K562 (cell line): ENCODE data around the gene TIFAB. TPM values are rescaled to one million over a fixed set of nuclear protein-coding genes. Genes with fewer than 3 reads are reported as not detected.

Experiments used
- ATAC-seq: fragments of 200-7000 bp; cut with Tn5 transposase; 3 replicates; pipeline ENCODE4 v1.9.1; 2020; ENCODE audit warnings: moderate library complexity
- BruUV-seq: library from RNA; stranded (reverse); fragments of 400-500 nt; replicated peaks from 2 replicates; lab custom pipeline; 2021; lab: Mats Ljungman, UMichigan
- CTCF ChIA-PET: fragments of 300-600 bp; formaldehyde crosslinking; extraction: SDS; loops from one replicate; lab custom pipeline; 2021; ENCODE audit warnings: low intra/inter-chr PET ratio; lab: Yijun Ruan, JAX
- POLR2A ChIA-PET: fragments of 300-600, 350-650 bp; sonication (Branson Sonifier 250); formaldehyde crosslinking; extraction: SDS; loops from one replicate; lab custom pipeline; 2021; ENCODE audit warnings: antibody characterized with exemption, inconsistent platforms; lab: Yijun Ruan, JAX
- DNase-seq, 4 experiments: peaks; one replicate each; pipeline versions ENCODE4 v3.0.0 to v3.0.0-alpha.2; 2011 to 2018; ENCODE audit warnings: low spot score in 3 of 4, mixed read lengths in 3 of 4; ENCODE audit errors: extremely low read depth in 1 of 4
- FAIRE-seq: peaks from 2 replicates; lab custom pipeline; 2011; peaks lifted over from hg19 to GRCh38; lab: Jason Lieb, UNC
- H2AFZ ChIP-seq: 2 replicates; pipeline ENCODE4 v1.6.0; 2011; ENCODE audit warnings: low read depth, low read length, control low read depth, inconsistent platforms
- H3K27ac ChIP-seq: fragments of 200-600 bp; 3 replicates; pipeline ENCODE4 v1.8.0; 2011; ENCODE audit warnings: low read depth, mild to moderate bottlenecking, control low read depth, inconsistent platforms, low read length, moderate library complexity, mixed read lengths; ENCODE audit errors: extremely low read depth
- H3K27me3 ChIP-seq, 2 experiments: fragments of 300-600 bp in 1 of 2; 2 replicates in 1 of 2; 3 replicates in 1 of 2; pipeline versions ENCODE4 v1.6.0 to v1.8.0; 2011; ENCODE audit warnings: inconsistent platforms in 2 of 2, low read length in 2 of 2, mild to moderate bottlenecking in 1 of 2, mixed read lengths in 1 of 2, moderate library complexity in 1 of 2; ENCODE audit not compliant: control insufficient read depth in 2 of 2, insufficient read depth in 2 of 2
- H3K36me3 ChIP-seq: fragments of 300-600 bp; 3 replicates; pipeline ENCODE4 v1.8.0; 2011; ENCODE audit warnings: mild to moderate bottlenecking, low read length, inconsistent platforms; ENCODE audit not compliant: control insufficient read depth, insufficient read depth
- H3K4me1 ChIP-seq, 2 experiments: fragments of 200-600 bp in 1 of 2; replicated peaks in 1 of 2; 2 replicates in 1 of 2; 3 replicates in 1 of 2; pipeline versions ENCODE4 v1.5.1 to v1.8.0; 2011; ENCODE audit warnings: inconsistent platforms in 2 of 2, low read length in 2 of 2, mild to moderate bottlenecking in 1 of 2, mixed read lengths in 1 of 2, moderate library complexity in 1 of 2; ENCODE audit not compliant: control insufficient read depth in 2 of 2, insufficient read depth in 2 of 2
- H3K4me2 ChIP-seq: 2 replicates; pipeline ENCODE4 v1.6.1; 2011; ENCODE audit warnings: low read length, control low read depth, inconsistent platforms, mixed read lengths; ENCODE audit not compliant: insufficient read depth
- H3K4me3 ChIP-seq: fragments of 200-600 bp; sonication (generic), shearing (Covaris generic); 2 replicates; pipeline ENCODE4 v1.5.1; 2016; ENCODE audit warnings: control low read depth, inconsistent platforms
- H3K79me2 ChIP-seq: fragments of 200-600 bp; 3 replicates; pipeline ENCODE4 v1.8.0; 2011; ENCODE audit warnings: low read length, inconsistent platforms; ENCODE audit not compliant: control insufficient read depth, insufficient read depth
- H3K9ac ChIP-seq, 2 experiments: 2 replicates each; pipeline versions ENCODE4 v1.6.0 to v1.6.1; 2011; ENCODE audit warnings: low read depth in 2 of 2, low read length in 2 of 2, control low read depth in 1 of 2, inconsistent platforms in 1 of 2, mild to moderate bottlenecking in 1 of 2, mixed read lengths in 1 of 2; ENCODE audit not compliant: insufficient read depth in 1 of 2
- H3K9me1 ChIP-seq: one replicate; pipeline ENCODE4 v1.6.0; 2011; ENCODE audit warnings: inconsistent platforms, mild to moderate bottlenecking, low read length, moderate library complexity; ENCODE audit not compliant: control insufficient read depth, insufficient read depth
- H3K9me3 ChIP-seq: replicated peaks from 2 replicates; pipeline ENCODE4 v1.5.1; 2011; ENCODE audit warnings: low read depth, low read length, inconsistent platforms; ENCODE audit not compliant: control insufficient read depth, insufficient read depth
- H4K20me1 ChIP-seq: replicated peaks from 2 replicates; pipeline ENCODE4 v1.6.1; 2011; ENCODE audit warnings: low read length, inconsistent platforms, mixed read lengths; ENCODE audit not compliant: control insufficient read depth, insufficient read depth
- ADNP ChIP-seq: fragments of 200-800 bp; sonication (Bioruptor generic); IDR thresholded peaks from 2 replicates; pipeline ENCODE4 v1.6.1; 2016; ENCODE audit warnings: missing genetic modification characterization, missing compliant biosample characterization
- FOSL1 ChIP-seq: fragments of 200-800 bp; sonication (Bioruptor generic); conservative IDR thresholded peaks from 2 replicates; pipeline ENCODE4 v1.6.1; 2016; ENCODE audit warnings: missing genetic modification characterization, missing compliant biosample characterization
- GATA2 ChIP-seq: sonication (generic); formaldehyde crosslinking; IDR thresholded peaks from 2 replicates; pipeline ENCODE4 v1.4.0; 2020; ENCODE audit warnings: mild to moderate bottlenecking, missing genetic modification reagents
- TAF9B ChIP-seq: fragments of 450-650 bp; IDR thresholded peaks from 2 replicates; pipeline ENCODE4 v1.6.1; 2018; ENCODE audit warnings: mild to moderate bottlenecking; ENCODE audit not compliant: partially characterized antibody
- ZNF407 ChIP-seq: fragments of 450-650 bp; IDR thresholded peaks from 2 replicates; pipeline ENCODE4 v1.6.1; 2016; ENCODE audit warnings: low read depth
- ZNF639 ChIP-seq, 2 experiments: fragments of 200-800 bp in 1 of 2; sonication (Bioruptor generic) in 1 of 2; sonication (generic) in 1 of 2; formaldehyde crosslinking in 1 of 2; IDR thresholded peaks in 1 of 2; conservative IDR thresholded peaks in 1 of 2; 2 replicates each; pipeline versions ENCODE4 v1.5.0 to v1.6.1; 2016 to 2020; ENCODE audit warnings: missing compliant biosample characterization in 1 of 2, missing genetic modification characterization in 1 of 2, missing genetic modification reagents in 1 of 2
- WGBS: fragments of 100-300 bp; shearing (Covaris generic); methylation state at CpG from one replicate; pipeline ENCODE4 v1.1.6; 2016; ENCODE audit warnings: low coverage, mixed read lengths; ENCODE audit not compliant: insufficient coverage; ENCODE audit errors: missing lambda C conversion rate; 5-methylcytosine and 5-hydroxymethylcytosine counted together
- in situ Hi-C: fragments of 300-500 bp; cut with MboI; formaldehyde crosslinking; loops from 4 replicates; pipeline ENCODE4 v1.15.0; 2018; ENCODE audit warnings: inconsistent platforms, mixed read lengths
- intact Hi-C: fragments of 100-400 bp; cut with micrococcal nuclease; formaldehyde crosslinking; loops from 2 replicates; pipeline ENCODE4 v1.14.2; 2022
- polyA plus RNA-seq, 8 experiments: library from polyadenylated mRNA; depleted of rRNA in 4 of 8; stranded (reverse) in 5 of 8; unstranded in 3 of 8; fragments of >200 nt; fragmentation: Nextera tagmentation in 2 of 8; fragmentation: Illumina TruSeq in 1 of 8; extraction: Ambion mirVana in 2 of 8; extraction: Trizol in 1 of 8; gene quantifications; 2 replicates each; pipeline versions ENCODE4 v1.2.1 to v1.2.3, GENCODE V29; 2011 to 2014; ENCODE audit warnings: inconsistent platforms in 1 of 8, missing spikeins in 1 of 8
- total RNA-seq, 7 experiments: library from RNA; depleted of rRNA in 6 of 7; stranded (reverse); fragments of >200 nt in 6 of 7; fragmentation: Illumina TruSeq in 2 of 7; extraction: Trizol in 2 of 7; gene quantifications; 2 replicates each; pipeline versions ENCODE4 v1.2.1 to v1.2.3, GENCODE V29; 2011 to 2021; ENCODE audit warnings: low replicate concordance in 1 of 7

The TIFAB gene
- total and polyA plus RNA-seq, 9 of the 15 experiments (the other 6 are each of a cell fraction or from before 2014, with no cell fraction given): not detected

GRCh38 chr5:135448071-135448739 lies 3.9 kb downstream of the TIFAB start:
- Histone ChIP-seq H3K9me3 (no peaks in the 10 kb centered on the region), H3K79me2 (no peaks in the 10 kb centered on the region), H3K4me1 (peaks cover 0 to 12% of the 10 kb centered on the region in 2 experiments; a peak in 2 of 5 replicates), H3K4me3 (no peak overlapping the region), H4K20me1 (no peaks in the 10 kb centered on the region; the same call in 1 of the 2 replicates), H3K9ac (no peak overlapping the region; a peak in 1 of 4 replicates), H3K27ac (no peak overlapping the region), H2AFZ (no peak overlapping the region), H3K9me1 (no peaks in the 10 kb centered on the region), H3K4me2 (no peak overlapping the region), H3K27me3 (no peaks in the 10 kb centered on the region; a peak in 3 of 5 replicates), H3K36me3 (no peaks in the 10 kb centered on the region)
- in situ Hi-C loops: no loop called here
- DNase-seq (no peak), FAIRE-seq (no peak), ATAC-seq (no peak)
- intact Hi-C loops: no loop called here
- no TSS peak for BruUV-seq
- POLR2A ChIA-PET: interaction anchor here (0.5 to 1.6 kb wide), 5 partner anchors 9 to 104 kb away, joined by 3 to 5 read pairs (median 3); no protein-coding TSS in a partner anchor
- TF ChIP-seq ADNP (tag): no peak
- no peak for TF ChIP-seq GATA2 (CRISPR knock-in tag)
- TF ChIP-seq ZNF639 (CRISPR knock-in tag; conservative IDR thresholded peaks at IDR 0.05 in 1 of 2, IDR thresholded peaks at IDR 0.05 in 1 of 2): no peak
- TF ChIP-seq ZNF407: no peak
- no peak for TF ChIP-seq TAF9B
- TF ChIP-seq FOSL1: 0 out of 2 replicates have a peak, but pooled peaks have one; percentile 13
- CTCF ChIA-PET: no interaction called here
- WGBS: 19% methylated on average over 9 of the region's 9 CpGs
